Type B pancreatic cell (in vitro differentiated cells): ENCODE results near the gene DOCK1. TPM values are rescaled to one million over a fixed set of nuclear protein-coding genes. Genes with fewer than 3 reads are reported as not detected.

Source experiments
- DNase-seq: peaks from one replicate; pipeline ENCODE4 v3.0.0; 2021; ENCODE audit warnings: mixed read lengths; ENCODE audit not compliant: unreplicated experiment; ENCODE audit errors: extremely low spot score
- H3K27ac Mint-ChIP-seq: 2 replicates; pipeline ENCODE4 v1.8.0; 2021; ENCODE audit warnings: mild to moderate bottlenecking, mixed read lengths
- H3K27me3 Mint-ChIP-seq: 2 replicates; pipeline ENCODE4 v1.8.0; 2021; ENCODE audit warnings: mixed read lengths
- H3K36me3 Mint-ChIP-seq: 2 replicates; pipeline ENCODE4 v1.8.0; 2021; ENCODE audit warnings: mixed read lengths
- H3K4me1 Mint-ChIP-seq: one replicate; pipeline ENCODE4 v1.8.0; 2021; ENCODE audit warnings: mixed read lengths; ENCODE audit not compliant: unreplicated experiment
- H3K4me3 Mint-ChIP-seq: 2 replicates; pipeline ENCODE4 v1.8.0; 2021; ENCODE audit warnings: mild to moderate bottlenecking, mixed read lengths
- H3K9me3 Mint-ChIP-seq: 2 replicates; pipeline ENCODE4 v1.8.0; 2021; ENCODE audit warnings: mixed read lengths
- total RNA-seq: library from RNA; stranded (reverse); gene quantifications from 2 replicates; pipeline ENCODE4 v1.2.1, GENCODE V29; 2021; ENCODE audit warnings: low replicate concordance
- TF ChIP-seq, protein P1 (sequence below): fragments of 200-600 bp; sonication (generic); conservative IDR thresholded peaks from 2 replicates; pipeline ENCODE4 v1.5.0; 2021; ENCODE audit warnings: antibody characterized with exemption, mild to moderate bottlenecking

The DOCK1 gene
- total RNA-seq, 1 donor from 2014 or later = 67.4 TPM

- Mint-ChIP-seq H3K36me3 (peaks cover 20% of the 10 kb centered on the region), H3K27me3 (peaks cover 3% of the 10 kb centered on the region), H3K4me1 (peaks cover 41% of the 10 kb centered on the region), H3K4me3 (peak overlapping the region; percentile 93), H3K9me3 (no peaks in the 10 kb centered on the region), H3K27ac (peak overlapping the region; percentile 88)
- TF ChIP-seq, protein P1, sequence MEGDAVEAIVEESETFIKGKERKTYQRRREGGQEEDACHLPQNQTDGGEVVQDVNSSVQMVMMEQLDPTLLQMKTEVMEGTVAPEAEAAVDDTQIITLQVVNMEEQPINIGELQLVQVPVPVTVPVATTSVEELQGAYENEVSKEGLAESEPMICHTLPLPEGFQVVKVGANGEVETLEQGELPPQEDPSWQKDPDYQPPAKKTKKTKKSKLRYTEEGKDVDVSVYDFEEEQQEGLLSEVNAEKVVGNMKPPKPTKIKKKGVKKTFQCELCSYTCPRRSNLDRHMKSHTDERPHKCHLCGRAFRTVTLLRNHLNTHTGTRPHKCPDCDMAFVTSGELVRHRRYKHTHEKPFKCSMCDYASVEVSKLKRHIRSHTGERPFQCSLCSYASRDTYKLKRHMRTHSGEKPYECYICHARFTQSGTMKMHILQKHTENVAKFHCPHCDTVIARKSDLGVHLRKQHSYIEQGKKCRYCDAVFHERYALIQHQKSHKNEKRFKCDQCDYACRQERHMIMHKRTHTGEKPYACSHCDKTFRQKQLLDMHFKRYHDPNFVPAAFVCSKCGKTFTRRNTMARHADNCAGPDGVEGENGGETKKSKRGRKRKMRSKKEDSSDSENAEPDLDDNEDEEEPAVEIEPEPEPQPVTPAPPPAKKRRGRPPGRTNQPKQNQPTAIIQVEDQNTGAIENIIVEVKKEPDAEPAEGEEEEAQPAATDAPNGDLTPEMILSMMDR = no peak
- DNase-seq = no peak
These were observed 1.6 kb downstream of the DOCK1 start for GRCh38 chr10:126906704-126907422.

DNA sequence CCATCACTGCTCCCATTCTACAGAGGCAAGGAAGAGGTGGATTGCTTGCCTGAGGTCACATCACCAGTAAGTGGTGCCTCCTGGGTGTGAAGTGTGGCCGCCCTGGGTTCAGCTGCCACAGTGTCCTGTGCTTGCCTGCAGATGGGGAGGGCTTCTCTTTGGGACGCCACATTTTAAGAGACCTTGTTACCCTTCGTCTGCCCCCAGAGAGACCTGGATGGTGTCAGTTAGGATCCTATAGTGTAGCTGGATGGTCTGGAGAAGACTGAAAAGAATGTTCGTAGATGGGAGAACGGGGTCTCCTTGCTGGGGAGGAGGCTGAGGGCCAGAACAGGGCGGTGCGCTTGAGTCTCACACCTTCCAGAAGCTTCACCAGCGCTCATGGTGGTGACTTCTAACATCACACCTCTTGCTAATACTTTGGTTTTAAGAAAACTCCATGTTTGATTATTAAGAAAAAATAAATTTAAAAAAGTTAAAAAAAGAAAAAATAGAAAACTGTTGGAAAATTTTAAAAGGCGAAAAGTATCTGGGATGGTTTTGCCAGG is 2.3 kb downstream of the DOCK1 start:
- Mint-ChIP-seq H3K4me1 (peaks cover 37% of the 10 kb centered on the region), H3K9me3 (no peaks in the 10 kb centered on the region), H3K27me3 (peaks cover 3% of the 10 kb centered on the region), H3K27ac (peak overlapping the region; percentile 34), H3K36me3 (peaks cover 16% of the 10 kb centered on the region), H3K4me3 (peak overlapping the region; percentile 79)
- TF ChIP-seq, protein P1 = peak; percentile 49
- DNase-seq = no peak

DNA sequence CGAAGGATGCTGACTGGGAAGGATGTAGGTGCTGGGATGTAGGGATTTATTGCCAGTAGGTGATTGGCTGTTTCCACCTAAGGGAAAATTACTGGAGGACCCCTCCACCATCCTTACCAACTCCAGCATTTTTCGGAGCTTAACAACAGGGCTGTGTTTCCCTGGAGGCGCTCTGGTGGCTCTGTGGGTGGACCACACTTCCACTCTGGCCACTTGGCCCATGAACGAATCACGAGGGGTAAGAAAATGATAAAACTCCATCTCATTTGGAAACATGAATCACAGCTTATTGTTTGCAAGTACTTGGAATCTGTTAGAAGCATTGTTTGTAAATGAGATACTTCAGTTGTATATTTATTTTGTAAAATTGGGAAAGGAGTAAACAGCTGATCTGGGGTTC is 3.0 kb downstream of the DOCK1 start:
- H3K4me3 Mint-ChIP-seq = no peak overlapping the region

GRCh38 chr10:126908729-126909128 is 3.5 kb downstream of the DOCK1 start:
- Mint-ChIP-seq H3K4me1 (peaks cover 41% of the 10 kb centered on the region), H3K27ac (peak overlapping the region; percentile 36), H3K9me3 (no peaks in the 10 kb centered on the region), H3K36me3 (peaks cover 16% of the 10 kb centered on the region), H3K27me3 (peaks cover 3% of the 10 kb centered on the region), H3K4me3 (peak overlapping the region; percentile 22)
- TF ChIP-seq, protein P1 = no peak
- no peak for DNase-seq

More for the DNA sequence above, 3.0 kb downstream of the DOCK1 start:
- Mint-ChIP-seq H3K27ac (no peak overlapping the region), H3K9me3 (no peaks in the 10 kb centered on the region), H3K4me1 (peaks cover 39% of the 10 kb centered on the region), H3K27me3 (peaks cover 3% of the 10 kb centered on the region), H3K36me3 (peaks cover 16% of the 10 kb centered on the region)
- TF ChIP-seq, protein P1 = no peak
- no peak for DNase-seq

- H3K36me3 Mint-ChIP-seq = peaks cover 17% of the 10 kb centered on the region
- H3K27me3 Mint-ChIP-seq = peaks cover 3% of the 10 kb centered on the region
- no peak for DNase-seq
- H3K27ac Mint-ChIP-seq = no peak overlapping the region
- H3K4me1 Mint-ChIP-seq = peaks cover 43% of the 10 kb centered on the region
- TF ChIP-seq, protein P1 = no peak
- peak overlapping the region; percentile 22 for H3K4me3 Mint-ChIP-seq
- H3K9me3 Mint-ChIP-seq = no peaks in the 10 kb centered on the region
These were observed 3.9 kb downstream of the DOCK1 start for GRCh38 chr10:126909147-126909546.
